SK-N-MC (cell line): ENCODE results near the gene ADAMTS4.

Source experiments
- EZH2 ChIP-seq: fragments of 200-600 bp; sonication (generic); IDR thresholded peaks from one replicate; pipeline ENCODE4 v1.6.1; 2017; ENCODE audit warnings: antibody characterized with exemption
- POLR2AphosphoS5 ChIP-seq: IDR thresholded peaks from 2 replicates; pipeline ENCODE4 v1.6.1; 2012; ENCODE audit warnings: mild to moderate bottlenecking, low read depth, low read length, borderline replicate concordance

DNA sequence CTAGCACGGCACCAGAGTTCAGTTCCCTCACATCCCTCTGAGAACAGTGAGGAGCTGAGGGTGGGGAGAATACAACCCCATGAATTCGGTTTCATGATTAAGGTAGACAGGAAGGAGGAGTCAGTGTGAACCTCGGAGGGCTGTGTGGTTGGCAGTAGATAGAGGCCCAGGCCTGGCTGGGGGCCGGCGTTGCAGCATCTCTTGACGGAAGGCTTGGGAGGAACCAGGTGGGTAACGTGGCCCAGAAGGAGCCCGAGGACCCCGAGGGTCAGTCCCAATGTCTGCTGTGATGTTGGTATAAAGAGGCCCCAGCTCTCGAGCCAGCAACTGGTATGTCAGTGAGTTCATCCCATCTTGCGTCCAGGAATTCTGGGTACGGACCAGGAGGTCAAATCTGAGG is 27.2 kb downstream of the ADAMTS4 start:
- no peak for TF ChIP-seq EZH2
- no peak for TF ChIP-seq POLR2AphosphoS5
